HG03103 (cell line): ENCODE data around the gene GNAL.
"Not testable (repeated sequence)": the region's sequence is repeated elsewhere in the genome, so short reads cannot be mapped to it uniquely, and the experiment has no call there.

Experiments
- ATAC-seq: cut with Tn5 transposase; IDR thresholded peaks from one replicate; pipeline ENCODE4 v1.9.1; 2021; ENCODE audit warnings: low read depth; ENCODE audit not compliant: unreplicated experiment

Gene GNAL

GRCh38 chr18:11839556-11839955 is 150.5 kb downstream of the GNAL start:
- no peak for ATAC-seq

- no peak for ATAC-seq
Measured at GRCh38 chr18:11840493-11840892, 151.4 kb downstream of the GNAL start.

DNA sequence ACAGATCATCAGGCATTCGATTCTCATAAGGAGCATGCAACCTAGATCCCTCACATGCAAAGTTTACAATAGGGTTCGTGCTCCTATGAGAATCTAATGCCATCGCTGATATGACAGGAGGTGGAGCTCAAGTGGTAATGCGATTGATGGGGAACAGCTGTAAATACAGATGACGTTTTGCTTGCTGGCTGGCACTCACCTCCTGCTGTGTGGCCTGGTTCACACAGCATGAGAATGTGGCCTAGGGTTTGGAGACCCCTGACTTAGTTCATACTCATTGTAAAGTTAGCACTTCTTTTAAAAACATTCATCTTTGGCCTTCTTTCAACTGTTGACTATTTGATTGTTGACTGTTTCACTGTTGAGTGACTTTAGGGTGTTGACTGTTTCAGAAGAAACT is 153.5 kb downstream of the GNAL start:
- ATAC-seq: no peak

DNA sequence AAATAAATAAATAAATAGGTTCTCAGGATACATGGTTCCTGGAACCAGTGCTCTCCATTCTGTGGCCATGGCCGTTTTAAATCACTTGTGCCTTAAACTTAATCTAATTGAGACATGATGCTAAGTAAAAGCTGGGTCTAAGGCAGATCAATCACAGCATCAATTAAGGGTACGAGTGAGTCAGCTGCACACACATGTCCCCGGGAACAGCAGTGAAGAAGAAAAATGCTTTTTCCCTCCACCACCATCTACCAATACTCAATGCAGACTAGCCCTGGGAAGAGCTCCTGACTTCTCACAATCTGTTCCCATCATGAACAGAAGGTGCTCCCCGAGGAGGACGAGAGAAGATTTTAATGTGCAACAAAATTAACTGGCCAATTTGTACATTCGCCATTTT is 155.4 kb downstream of the GNAL start:
- ATAC-seq: no peak

DNA sequence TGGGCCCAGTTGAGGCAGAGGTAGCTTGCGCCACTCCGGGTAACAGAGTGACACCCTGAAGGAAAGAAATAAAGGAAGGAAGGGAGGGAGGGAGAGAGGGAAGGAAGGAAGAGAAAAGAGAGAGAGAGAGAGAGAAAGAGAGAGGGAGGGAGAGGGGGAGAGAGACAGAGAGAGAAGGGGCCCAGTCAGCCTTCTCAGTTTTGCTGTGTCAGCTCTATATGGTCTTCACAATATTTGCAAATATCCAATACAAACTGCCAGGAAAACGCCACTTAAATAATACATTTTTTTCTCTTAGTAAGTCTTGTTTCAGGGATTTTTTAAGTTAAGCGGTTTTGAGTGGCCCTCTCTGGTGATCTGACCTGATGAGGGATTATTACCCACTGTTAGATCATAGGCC is 156.6 kb downstream of the GNAL start:
- ATAC-seq: no peak

DNA sequence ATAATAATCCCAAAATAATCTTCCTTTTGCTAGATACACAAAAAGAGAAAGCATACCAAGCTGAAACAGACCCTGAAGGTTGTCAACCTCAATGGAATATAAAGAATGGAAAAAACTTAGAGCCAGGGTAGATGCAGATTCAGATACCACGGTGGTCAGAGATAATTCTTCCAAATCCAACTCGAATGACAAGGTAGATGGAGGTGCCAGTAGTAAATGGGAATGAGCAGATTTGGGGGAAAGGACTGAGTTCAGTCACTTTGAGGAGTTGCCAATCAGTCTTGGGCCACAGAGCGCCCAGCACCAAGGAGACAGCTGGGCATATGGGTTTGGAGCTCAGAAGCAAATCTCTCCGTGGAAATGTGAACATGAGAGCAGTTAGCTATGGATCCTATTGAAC is 158.7 kb downstream of the GNAL start:
- ATAC-seq: no peak

DNA sequence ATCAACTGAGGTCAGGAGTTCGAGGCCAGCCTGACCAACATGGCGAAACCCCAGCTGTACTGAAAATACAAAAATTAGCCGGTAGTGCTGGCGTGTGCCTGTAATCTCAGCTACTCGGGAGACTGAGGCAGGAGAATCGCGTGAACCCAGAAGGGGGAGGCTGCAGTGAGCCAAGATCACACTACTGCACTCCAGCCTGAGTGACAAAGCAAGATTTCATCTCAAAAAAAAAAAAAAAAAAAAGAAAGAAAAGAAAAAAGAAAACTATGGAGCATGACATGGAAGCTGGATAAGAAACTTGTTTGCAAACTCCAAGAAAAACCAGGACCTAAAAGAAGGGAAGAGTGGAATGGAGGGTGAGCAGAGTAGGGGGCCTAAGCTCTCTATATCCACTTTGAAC is 160.2 kb downstream of the GNAL start:
- ATAC-seq: no peak

- no peak for ATAC-seq
Measured at GRCh38 chr18:11849841-11850634, 161.0 kb downstream of the GNAL start.

GRCh38 chr18:11850821-11851145 is 161.7 kb downstream of the GNAL start:
- ATAC-seq: no peak

DNA sequence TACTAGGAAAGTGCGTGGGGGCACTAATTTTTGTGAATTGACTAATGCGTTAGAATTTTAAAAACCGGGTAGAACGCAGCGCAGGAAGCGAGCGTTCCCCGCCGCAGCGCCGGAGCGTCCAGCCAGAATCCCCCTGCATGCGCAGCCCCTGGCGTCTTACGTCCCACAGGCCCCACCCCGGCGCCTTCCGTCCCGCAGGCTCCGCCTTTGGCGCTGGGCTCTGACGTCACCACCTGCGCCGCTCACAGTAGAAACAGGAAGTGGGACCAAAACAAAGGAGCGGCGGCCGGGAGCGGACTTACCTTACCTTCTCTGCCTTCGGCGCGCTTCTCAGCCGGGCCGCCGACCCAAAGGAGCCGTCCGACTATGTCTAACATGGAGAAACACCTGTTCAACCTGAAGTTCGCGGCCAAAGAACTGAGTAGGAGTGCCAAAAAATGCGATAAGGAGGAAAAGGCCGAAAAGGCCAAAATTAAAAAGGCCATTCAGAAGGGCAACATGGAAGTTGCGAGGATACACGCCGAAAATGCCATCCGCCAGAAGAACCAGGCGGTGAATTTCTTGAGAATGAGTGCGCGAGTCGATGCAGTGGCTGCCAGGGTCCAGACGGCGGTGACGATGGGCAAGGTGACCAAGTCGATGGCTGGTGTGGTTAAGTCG is 162.2 kb downstream of the GNAL start, which contains the start of gene CHMP1B:
CHMP1B (plus strand) TSS at position 268 of the 660 bp plus-strand sequence; CDS start at position 367, 99 bp downstream.
- peak; percentile 93 for ATAC-seq

DNA sequence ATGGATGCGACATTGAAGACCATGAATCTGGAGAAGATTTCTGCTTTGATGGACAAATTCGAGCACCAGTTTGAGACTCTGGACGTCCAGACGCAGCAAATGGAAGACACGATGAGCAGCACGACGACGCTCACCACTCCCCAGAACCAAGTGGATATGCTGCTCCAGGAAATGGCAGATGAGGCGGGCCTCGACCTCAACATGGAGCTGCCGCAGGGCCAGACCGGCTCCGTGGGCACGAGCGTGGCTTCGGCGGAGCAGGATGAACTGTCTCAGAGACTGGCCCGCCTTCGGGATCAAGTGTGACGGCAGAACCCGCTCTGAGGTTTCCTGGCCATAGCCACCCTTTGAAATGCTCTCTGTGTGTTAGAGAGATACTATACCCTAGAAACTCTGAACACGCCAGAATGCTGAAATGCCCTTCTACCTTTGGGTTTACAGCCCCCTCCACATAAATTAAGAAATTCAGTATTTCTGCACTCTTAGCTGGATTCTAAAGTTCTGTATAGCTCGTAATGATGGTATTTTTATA is 162.8 kb downstream of the GNAL start:
- peak; percentile 36 for ATAC-seq

DNA sequence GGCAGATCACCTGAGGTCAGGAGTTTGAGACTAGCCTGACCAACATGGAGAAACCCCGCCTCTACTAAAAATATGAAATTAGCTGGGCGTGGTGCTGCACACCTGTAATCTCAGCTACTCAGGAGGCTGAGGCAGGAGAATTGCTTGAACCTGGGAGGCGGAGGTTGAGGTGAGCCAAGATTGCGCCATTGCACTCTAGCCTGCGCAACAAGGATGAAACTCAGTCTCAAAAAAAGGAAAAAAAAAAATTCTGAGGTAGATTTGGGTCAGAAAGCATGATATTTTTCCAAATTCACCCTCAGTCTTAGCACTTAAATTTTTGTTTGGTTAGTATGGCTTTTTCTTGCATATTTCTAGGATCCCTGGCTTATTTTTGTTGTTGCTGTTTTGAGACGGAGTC is 165.5 kb downstream of the GNAL start:
- not testable (repeated sequence) for ATAC-seq

- no peak for ATAC-seq
Measured at GRCh38 chr18:11857177-11857887, 168.3 kb downstream of the GNAL start.

DNA sequence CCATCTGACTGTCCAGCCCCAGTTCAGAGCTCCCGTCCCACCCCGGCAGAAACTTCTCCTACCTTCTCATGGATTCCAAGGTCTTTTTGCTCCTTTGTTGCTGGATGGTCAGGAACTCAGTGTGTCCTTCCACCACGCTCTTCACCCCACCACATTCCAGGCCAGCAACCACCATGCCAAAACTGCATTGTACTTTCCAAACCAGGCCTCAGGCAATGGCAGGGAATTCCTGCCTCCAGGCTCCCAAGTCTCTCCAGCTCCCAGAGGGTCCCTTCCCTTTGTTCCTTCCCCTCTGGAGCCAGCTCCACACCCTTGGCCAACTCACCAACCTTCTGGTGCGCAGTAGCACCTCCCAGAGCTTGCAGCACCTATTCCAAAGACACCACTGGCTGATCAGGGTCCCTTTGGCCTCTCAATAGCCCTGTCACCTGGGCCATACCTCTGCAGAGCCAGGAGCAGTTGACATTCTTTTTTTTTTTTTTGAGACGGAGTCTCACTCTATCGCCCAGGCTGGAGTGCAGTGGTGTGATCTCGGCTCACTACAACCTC is 170.3 kb downstream of the GNAL start:
- no peak for ATAC-seq

DNA sequence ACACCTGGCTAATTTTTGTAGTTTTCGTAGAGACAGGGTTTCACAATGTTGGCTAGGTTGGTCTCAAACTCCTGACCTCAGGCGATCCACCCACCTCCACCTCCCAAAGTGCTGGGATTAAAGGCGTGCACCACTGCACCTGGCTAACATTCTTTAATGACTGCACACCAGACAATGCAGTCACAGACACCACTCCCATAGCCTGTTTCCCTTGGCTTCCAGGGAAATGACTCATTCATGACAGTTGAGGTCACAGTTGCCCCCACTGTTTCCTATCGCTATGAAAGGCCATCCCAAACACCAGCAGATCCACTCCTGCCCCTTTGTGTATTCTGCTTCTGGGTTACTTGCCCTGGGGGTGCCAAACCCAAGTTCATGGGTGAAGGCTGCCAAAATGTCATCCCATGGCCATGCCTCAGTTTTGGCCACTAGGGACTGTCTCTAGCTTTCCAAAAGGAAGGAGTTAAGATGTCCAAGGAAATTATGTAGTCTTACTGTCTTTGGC is 170.9 kb downstream of the GNAL start:
- no peak for ATAC-seq

- no peak for ATAC-seq
Measured at GRCh38 chr18:11860594-11861450, 171.8 kb downstream of the GNAL start.

DNA sequence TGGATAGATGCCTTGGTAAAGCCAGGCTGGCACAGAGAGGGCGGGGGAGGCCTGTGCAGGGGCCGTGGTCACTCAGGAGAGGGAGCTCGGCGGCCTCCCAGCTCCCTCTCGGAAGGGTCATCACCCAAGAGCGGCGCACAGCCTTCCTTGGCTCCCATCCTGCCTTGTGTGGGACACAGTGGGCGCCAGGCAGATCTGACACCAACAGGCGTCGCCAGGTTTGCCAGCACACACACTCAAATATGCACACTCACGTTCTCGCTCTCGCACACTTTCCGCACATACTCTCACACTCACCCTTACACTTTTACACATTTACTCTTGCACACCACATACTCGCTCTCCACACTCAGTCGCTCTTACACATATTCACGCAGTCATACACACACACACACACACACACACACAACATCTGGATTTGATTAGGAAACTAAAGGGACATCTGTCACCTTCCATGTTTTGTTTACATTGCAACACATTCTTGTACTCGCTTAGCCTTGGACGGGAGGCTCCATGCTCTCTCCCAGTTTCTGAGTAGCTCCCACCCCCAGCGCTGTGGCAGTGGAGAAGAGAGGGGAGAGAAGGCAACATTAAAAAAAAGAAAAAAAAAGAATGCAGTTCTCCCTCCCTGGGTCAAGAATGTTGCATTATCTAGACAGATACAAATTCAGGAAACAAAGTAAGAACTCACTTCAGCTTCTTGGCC is 172.7 kb downstream of the GNAL start:
- no peak for ATAC-seq

DNA sequence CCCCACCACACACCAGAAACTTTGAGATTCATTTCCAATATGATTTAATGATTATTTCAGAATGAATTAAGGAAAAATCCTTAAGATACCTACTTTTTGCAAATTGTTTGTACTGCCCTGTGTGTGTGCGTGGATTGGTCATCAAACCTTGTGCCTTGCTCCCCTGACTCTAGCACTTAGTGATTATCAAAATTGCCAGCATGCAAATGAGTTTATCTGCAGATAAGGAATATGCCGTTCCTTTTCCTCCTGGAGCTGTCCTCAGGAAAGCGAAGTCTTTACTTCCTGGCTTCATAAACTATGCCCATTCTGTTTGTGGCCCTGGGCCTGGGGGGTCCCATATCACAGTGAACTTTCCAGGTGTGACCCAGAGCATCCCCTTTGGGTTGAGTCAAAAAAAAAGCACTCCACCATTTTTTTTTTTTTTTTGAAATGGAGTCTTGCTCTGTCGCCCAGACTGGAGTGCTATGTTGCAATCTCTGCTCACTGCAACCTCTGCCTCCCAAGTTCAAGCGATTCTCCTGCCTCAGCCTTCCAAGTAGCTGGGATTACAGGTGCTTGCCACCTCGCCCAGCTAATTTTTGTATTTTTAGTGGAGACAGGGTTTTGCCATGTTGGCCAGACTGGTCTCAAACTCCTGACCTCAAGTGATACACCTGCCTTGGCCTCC is 173.5 kb downstream of the GNAL start:
- no peak for ATAC-seq

DNA sequence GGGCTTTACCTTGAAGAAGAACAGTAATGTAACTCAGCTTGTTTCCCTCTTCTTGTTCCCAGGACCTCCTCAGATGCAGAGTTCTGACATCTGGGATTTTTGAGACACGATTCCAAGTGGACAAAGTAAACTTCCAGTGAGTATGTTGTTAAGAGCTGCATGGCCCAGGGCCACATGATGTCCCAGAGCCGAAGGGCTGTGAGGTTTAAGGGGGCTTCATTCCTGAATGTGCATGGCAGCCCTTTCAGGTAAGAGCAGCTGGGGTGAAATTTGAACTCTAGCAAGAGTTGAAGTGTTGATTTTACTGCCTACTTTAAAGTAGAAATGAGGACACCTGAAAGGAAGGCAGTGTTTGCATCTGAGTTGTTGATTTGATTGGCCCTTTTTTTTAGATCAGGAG is 175.4 kb downstream of the GNAL start:
- ATAC-seq: no peak
